Suppressor macrophage treated with lipopolysaccharide for 1 hour (primary cell): ENCODE measurements around the gene NCOA3.
A peak's percentile ranks its signal among the peaks of the same experiment; 100 is the strongest.
"Not testable (repeated sequence)": the region's sequence is repeated elsewhere in the genome, so short reads cannot be mapped to it uniquely, and the experiment has no call there.

Source experiments
- DNase-seq, 3 donors: peaks; one replicate each; pipeline ENCODE4 v3.0.0-alpha.2; 2020 to 2022

NCOA3 gene

GRCh38 chr20:47568019-47568418 is 66.3 kb downstream of the NCOA3 start:
- no peak for DNase-seq

- no peak for DNase-seq
Observed at GRCh38 chr20:47568837-47569410, 67.2 kb downstream of the NCOA3 start.

GRCh38 chr20:47571426-47571825 is 69.7 kb downstream of the NCOA3 start:
- DNase-seq = no peak

- no peak for DNase-seq
Observed at GRCh38 chr20:47572105-47572729, 70.5 kb downstream of the NCOA3 start.

- DNase-seq = no peak
Observed at GRCh38 chr20:47573559-47573958, 71.9 kb downstream of the NCOA3 start.

- DNase-seq = peak; percentile 6 to 28 (median 22)
Observed at GRCh38 chr20:47574616-47575364, 73.1 kb downstream of the NCOA3 start.

GRCh38 chr20:47576516-47577033 is 74.9 kb downstream of the NCOA3 start:
- peak; percentile 66 to 79 (median 68) for DNase-seq

GRCh38 chr20:47577314-47577713 is 75.6 kb downstream of the NCOA3 start:
- no peak for DNase-seq

- DNase-seq = peak in 1 of 3 donors; percentile 22
Observed at GRCh38 chr20:47578543-47578942, 76.9 kb downstream of the NCOA3 start.

GRCh38 chr20:47580686-47581085 is 79.0 kb downstream of the NCOA3 start:
- not testable (repeated sequence) for DNase-seq

- DNase-seq = no peak
Observed at GRCh38 chr20:47581090-47581489, 79.4 kb downstream of the NCOA3 start.

GRCh38 chr20:47583551-47583950 is 81.9 kb downstream of the NCOA3 start:
- DNase-seq = no peak

GRCh38 chr20:47585087-47585747 is 83.5 kb downstream of the NCOA3 start:
- DNase-seq = no peak

- DNase-seq = no peak
Observed at GRCh38 chr20:47586649-47587294, 85.1 kb downstream of the NCOA3 start.

- no peak for DNase-seq
Observed at GRCh38 chr20:47588158-47588557, 86.5 kb downstream of the NCOA3 start.

GRCh38 chr20:47591231-47591630 is 89.5 kb downstream of the NCOA3 start:
- no peak for DNase-seq

GRCh38 chr20:47594157-47594556 is 92.5 kb downstream of the NCOA3 start:
- DNase-seq = no peak

GRCh38 chr20:47595138-47595537 is 93.5 kb downstream of the NCOA3 start:
- not testable (repeated sequence) for DNase-seq

- no peak for DNase-seq
Observed at GRCh38 chr20:47596003-47596571, 94.4 kb downstream of the NCOA3 start.

GRCh38 chr20:47597090-47597489 is 95.4 kb downstream of the NCOA3 start:
- no peak for DNase-seq

- no peak for DNase-seq
Observed at GRCh38 chr20:47598911-47599744, 97.4 kb downstream of the NCOA3 start.
